ENCODE data around the gene SRPK2.

SRPK2 gene

DNA sequence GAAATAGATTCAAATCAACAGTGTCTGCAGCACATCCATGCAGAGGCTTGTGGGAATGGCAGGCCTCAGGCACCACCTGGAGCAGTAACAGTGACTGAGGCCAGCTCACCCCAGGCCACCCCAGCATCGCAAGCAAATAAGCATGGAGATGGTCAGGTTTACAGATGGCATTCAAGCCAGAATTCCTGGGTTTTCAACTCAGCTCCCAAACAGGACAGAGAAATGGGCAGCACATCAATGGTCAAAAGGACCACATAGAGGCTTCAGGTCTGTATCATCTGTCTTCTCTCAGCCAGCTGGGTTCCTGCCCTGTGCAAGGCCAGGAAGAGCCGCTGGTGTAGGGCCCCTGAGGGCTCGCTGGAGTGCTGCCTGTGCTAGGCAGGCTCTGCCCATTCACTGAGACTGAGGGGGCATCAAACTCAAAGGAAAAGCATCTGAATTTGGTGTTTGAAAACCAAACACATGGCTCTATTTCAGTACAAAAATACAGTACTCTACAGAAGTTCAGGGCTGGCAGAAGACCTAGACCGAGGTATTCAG is 262.2 kb downstream of the SRPK2 start:
- no peak for DNase-seq (ENCODE audit: low read depth)
- TF ChIP-seq POLR2A (IDR thresholded peaks at IDR 0.05; ENCODE audit: extremely low read depth, insufficient read length) (no peak), MYC (IDR thresholded peaks at IDR 0.05; ENCODE audit: low read depth, low read length) (no peak)
- TF ChIP-seq, protein P1, sequence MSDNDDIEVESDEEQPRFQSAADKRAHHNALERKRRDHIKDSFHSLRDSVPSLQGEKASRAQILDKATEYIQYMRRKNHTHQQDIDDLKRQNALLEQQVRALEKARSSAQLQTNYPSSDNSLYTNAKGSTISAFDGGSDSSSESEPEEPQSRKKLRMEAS (IDR thresholded peaks at IDR 0.05; ENCODE audit: low read depth, low read length), result no peak
- TF ChIP-seq, protein P2, sequence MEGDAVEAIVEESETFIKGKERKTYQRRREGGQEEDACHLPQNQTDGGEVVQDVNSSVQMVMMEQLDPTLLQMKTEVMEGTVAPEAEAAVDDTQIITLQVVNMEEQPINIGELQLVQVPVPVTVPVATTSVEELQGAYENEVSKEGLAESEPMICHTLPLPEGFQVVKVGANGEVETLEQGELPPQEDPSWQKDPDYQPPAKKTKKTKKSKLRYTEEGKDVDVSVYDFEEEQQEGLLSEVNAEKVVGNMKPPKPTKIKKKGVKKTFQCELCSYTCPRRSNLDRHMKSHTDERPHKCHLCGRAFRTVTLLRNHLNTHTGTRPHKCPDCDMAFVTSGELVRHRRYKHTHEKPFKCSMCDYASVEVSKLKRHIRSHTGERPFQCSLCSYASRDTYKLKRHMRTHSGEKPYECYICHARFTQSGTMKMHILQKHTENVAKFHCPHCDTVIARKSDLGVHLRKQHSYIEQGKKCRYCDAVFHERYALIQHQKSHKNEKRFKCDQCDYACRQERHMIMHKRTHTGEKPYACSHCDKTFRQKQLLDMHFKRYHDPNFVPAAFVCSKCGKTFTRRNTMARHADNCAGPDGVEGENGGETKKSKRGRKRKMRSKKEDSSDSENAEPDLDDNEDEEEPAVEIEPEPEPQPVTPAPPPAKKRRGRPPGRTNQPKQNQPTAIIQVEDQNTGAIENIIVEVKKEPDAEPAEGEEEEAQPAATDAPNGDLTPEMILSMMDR (IDR thresholded peaks at IDR 0.05; ENCODE audit: low read depth, low read length), result no peak
- no peak overlapping the region for H3K4me3 ChIP-seq (ENCODE audit: low read depth, low read length)

DNA sequence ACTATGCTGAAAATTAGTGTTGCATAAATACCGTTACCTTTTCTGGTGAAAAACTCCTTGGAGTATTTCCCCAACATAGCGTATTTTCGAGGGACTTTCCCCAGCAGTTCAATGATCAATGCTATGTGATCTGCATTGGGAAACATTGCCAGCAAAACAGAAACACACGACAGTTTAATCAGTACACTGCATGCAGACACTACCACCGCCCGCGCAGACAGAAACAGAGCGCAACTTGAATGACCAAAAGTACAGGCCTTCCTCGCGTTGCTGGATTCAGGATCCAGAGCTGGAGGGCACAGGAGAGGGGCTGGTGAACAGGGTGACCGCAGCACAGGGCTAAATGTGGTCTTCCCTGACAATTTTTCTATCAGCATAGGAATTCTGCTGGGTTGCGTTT is 263.0 kb downstream of the SRPK2 start:
- TF ChIP-seq, protein P2 (IDR thresholded peaks at IDR 0.05; ENCODE audit: low read depth, low read length), result no peak
- no peak for TF ChIP-seq POLR2A (IDR thresholded peaks at IDR 0.05; ENCODE audit: extremely low read depth, insufficient read length)
- TF ChIP-seq, protein P1 (IDR thresholded peaks at IDR 0.05; ENCODE audit: low read depth, low read length), result no peak
- no peak for TF ChIP-seq MYC (IDR thresholded peaks at IDR 0.05; ENCODE audit: low read depth, low read length)

DNA sequence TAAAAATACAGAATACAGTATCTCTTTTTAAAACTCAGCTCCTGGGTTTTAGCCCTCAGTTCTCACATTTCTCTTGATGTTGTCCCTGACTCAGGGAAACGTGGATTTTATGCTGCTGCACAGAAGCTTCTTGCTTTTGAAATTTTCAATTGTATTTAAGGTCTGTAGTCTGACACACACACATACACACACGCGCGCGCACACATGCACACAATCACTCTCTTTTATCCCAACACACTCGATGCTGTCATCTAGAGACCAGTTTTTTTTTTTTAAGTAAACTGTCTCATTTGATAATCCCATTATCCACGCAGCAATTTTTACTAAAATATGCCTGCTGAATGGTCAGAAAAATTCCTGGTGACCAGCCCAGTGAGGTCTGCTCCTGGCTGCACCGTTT is 266.1 kb downstream of the SRPK2 start:
- DNase-seq (ENCODE audit: low read depth), result no peak
- TF ChIP-seq, protein P2 (IDR thresholded peaks at IDR 0.05; ENCODE audit: low read depth, low read length), result no peak
- TF ChIP-seq POLR2A (IDR thresholded peaks at IDR 0.05; ENCODE audit: extremely low read depth, insufficient read length), result no peak
- TF ChIP-seq MYC (IDR thresholded peaks at IDR 0.05; ENCODE audit: low read depth, low read length), result no peak
- TF ChIP-seq, protein P1 (IDR thresholded peaks at IDR 0.05; ENCODE audit: low read depth, low read length), result no peak
- H3K4me3 ChIP-seq (ENCODE audit: low read depth, low read length), result no peak overlapping the region

More for the DNA sequence above, 263.0 kb downstream of the SRPK2 start:
- DNase-seq (ENCODE audit: low read depth), result no peak
- H3K4me3 ChIP-seq (ENCODE audit: low read depth, low read length), result no peak overlapping the region

DNA sequence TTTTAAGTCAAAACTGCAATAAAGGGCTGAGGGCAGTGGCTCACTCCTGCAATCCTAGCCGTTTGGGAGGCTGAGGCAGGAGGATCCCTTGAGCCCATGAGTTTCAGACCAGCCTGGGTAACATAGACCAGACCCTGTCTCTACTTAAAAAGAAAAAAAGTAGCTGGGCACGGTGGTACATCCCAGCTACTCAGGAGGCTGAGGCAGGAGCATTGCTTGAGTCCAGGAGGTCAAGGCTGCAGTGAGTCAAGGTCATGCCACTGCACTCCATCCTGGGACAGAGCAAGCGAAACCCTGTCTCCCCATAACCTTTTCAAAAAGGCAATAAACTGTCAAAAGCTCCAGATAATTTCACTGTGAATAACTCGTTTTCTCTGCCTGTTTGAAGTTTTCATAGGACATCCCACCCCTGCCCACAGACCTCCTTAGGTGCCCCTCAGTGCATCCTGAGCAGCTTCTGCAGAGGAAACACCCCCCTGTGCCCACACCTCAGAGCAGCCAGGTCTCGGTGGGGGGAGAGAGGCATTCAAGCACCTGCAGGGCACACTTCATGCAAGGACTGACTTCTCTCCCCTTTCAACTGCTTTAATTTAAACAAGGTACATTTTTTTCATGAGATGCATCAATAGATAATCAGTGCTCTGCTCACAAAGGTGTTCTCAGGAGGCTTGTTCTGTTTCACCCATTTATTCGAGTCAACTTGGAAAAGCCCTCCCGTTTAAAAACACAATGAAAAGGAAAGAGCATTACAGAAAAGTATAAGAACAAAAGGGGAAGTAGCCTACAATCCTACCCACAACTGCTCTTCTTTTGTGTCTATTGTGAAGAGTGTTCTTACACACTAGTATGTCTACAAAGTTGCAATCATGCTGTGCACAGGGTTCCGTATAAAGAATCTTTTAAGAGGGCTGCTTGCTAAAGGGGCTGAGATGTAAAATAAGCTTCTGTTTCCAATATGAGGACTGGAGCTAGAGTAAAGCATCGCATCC is 269.8 kb downstream of the SRPK2 start:
- TF ChIP-seq, protein P2 (IDR thresholded peaks at IDR 0.05; ENCODE audit: low read depth, low read length), result no peak
- TF ChIP-seq POLR2A (IDR thresholded peaks at IDR 0.05; ENCODE audit: extremely low read depth, insufficient read length), result no peak
- TF ChIP-seq MYC (IDR thresholded peaks at IDR 0.05; ENCODE audit: low read depth, low read length), result no peak
- TF ChIP-seq, protein P1 (IDR thresholded peaks at IDR 0.05; ENCODE audit: low read depth, low read length), result no peak
- no peak overlapping the region for H3K4me3 ChIP-seq (ENCODE audit: low read depth, low read length)
- peak; percentile 63 for DNase-seq (ENCODE audit: low read depth)

DNA sequence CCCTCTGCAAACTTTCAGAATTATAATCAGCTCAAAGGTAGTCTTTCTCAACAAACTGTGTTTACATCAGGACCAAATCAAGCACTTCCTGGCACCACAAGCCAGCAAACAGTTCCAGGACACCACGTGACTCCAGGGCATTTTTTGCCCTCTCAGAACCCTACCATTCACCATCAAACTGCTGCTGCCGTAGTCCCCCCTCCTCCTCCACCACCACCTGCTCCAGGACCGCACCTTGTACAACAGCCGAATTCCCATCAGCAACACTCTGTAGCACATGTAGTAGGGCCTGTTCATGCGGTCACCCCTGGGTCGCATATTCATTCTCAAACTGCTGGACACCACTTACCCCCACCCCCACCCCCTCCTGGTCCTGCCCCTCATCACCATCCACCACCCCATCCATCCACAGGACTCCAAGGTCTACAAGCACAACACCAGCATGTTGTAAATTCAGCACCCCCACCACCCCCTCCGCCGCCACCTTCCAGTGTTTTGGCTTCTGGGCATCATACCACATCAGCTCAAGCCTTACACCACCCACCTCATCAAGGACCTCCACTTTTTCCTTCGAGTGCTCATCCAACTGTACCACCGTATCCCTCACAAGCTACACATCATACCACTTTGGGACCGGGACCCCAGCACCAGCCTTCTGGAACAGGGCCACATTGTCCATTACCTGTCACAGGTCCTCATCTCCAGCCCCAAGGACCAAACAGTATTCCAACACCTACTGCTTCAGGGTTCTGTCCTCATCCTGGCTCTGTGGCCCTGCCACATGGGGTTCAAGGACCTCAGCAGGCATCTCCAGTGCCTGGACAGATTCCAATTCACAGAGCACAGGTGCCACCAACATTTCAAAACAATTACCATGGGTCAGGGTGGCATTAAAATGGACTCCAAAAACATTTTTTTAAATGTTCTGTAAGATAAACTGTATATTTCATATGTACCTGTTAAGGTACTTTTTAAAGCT is 276.0 kb downstream of the SRPK2 start:
- TF ChIP-seq POLR2A (IDR thresholded peaks at IDR 0.05; ENCODE audit: extremely low read depth, insufficient read length), result no peak
- TF ChIP-seq, protein P1 (IDR thresholded peaks at IDR 0.05; ENCODE audit: low read depth, low read length), result no peak
- no peak for TF ChIP-seq MYC (IDR thresholded peaks at IDR 0.05; ENCODE audit: low read depth, low read length)
- TF ChIP-seq, protein P2 (IDR thresholded peaks at IDR 0.05; ENCODE audit: low read depth, low read length), result no peak
- H3K4me3 ChIP-seq (ENCODE audit: low read depth, low read length), result no peak overlapping the region
- no peak for DNase-seq (ENCODE audit: low read depth)

All from NB4 (cell line).